ENCODE results near the gene DOCK2. TPM values are rescaled to one million over a fixed set of nuclear protein-coding genes. Genes with fewer than 3 reads are reported as not detected.
A peak's percentile ranks its signal among the peaks of the same experiment; 100 is the strongest.

DOCK2 gene
- total RNA-seq, 1 donor from 2014 or later: 108 TPM

DNA sequence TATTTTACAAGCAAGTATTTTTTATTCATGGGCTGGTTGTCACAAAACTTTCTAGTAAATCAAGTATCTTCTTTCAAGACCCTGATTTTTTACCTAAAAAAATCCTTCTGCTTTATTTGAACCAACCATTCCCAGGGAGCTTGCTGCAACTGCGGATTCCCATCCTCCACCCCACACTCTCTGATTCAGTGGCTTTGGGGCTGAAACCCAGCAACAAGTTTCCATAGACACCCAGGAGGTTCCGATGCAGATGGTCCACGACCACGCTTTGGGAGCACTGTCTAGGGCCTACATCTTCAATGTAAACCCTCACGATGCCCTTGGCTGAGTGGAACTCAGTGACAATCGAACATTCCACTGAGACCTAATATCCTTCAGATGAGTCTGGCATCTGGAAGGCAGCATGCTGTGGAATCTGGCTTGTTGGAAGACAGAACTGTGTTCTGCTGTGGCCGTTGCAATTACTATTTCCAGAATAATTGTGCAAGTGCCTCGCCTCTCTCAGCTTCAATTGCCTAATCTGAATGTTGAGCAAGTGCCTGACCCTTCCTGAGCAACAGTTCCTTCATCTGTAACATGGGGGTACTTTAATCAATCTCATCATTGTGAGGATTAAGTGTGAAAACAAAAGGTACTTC, 238.1 kb downstream of the DOCK2 start:
- Histone ChIP-seq H3K9me3 (no peaks in the 10 kb centered on the region), H3K4me1 (peaks cover 40% of the 10 kb centered on the region), H3K27me3 (ENCODE audit: low read depth) (no peaks in the 10 kb centered on the region), H3K27ac (no peak overlapping the region), H3K4me3 (no peak overlapping the region), H3K36me3 (no peaks in the 10 kb centered on the region)
- TF ChIP-seq, protein P1, sequence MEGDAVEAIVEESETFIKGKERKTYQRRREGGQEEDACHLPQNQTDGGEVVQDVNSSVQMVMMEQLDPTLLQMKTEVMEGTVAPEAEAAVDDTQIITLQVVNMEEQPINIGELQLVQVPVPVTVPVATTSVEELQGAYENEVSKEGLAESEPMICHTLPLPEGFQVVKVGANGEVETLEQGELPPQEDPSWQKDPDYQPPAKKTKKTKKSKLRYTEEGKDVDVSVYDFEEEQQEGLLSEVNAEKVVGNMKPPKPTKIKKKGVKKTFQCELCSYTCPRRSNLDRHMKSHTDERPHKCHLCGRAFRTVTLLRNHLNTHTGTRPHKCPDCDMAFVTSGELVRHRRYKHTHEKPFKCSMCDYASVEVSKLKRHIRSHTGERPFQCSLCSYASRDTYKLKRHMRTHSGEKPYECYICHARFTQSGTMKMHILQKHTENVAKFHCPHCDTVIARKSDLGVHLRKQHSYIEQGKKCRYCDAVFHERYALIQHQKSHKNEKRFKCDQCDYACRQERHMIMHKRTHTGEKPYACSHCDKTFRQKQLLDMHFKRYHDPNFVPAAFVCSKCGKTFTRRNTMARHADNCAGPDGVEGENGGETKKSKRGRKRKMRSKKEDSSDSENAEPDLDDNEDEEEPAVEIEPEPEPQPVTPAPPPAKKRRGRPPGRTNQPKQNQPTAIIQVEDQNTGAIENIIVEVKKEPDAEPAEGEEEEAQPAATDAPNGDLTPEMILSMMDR (IDR thresholded peaks at IDR 0.05): no peak
- intact Hi-C loops (cut with DNase I): no loop called here
- ATAC-seq (peak; percentile 41 to 73), DNase-seq (no peak)

DNA sequence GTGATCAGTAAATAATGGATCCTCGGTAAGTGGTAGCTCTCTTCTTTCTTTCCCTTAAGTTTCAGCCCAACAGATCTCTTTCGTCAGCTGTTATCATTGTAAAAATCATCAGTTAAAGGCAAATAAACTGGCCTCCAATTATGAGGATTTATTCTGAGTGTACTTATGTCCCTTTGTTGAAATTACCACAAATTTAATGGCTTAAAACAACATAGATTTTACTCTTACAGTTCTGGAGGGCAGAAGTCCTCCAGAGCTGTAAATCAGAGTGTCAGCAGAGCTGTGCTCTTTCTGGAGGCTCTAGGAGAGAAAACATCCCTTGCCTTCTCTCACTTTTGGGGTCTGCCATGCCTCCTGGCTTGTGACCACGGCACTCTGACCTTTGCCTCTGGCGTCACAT, 238.7 kb downstream of the DOCK2 start:
- Histone ChIP-seq H3K27ac (no peak overlapping the region), H3K4me3 (no peak overlapping the region), H3K27me3 (ENCODE audit: low read depth) (no peaks in the 10 kb centered on the region), H3K9me3 (no peaks in the 10 kb centered on the region), H3K36me3 (no peaks in the 10 kb centered on the region), H3K4me1 (peaks cover 41% of the 10 kb centered on the region)
- no peak for ATAC-seq
- intact Hi-C loops (cut with DNase I): no loop called here
- TF ChIP-seq, protein P1 (IDR thresholded peaks at IDR 0.05): no peak
- no peak for DNase-seq

DNA sequence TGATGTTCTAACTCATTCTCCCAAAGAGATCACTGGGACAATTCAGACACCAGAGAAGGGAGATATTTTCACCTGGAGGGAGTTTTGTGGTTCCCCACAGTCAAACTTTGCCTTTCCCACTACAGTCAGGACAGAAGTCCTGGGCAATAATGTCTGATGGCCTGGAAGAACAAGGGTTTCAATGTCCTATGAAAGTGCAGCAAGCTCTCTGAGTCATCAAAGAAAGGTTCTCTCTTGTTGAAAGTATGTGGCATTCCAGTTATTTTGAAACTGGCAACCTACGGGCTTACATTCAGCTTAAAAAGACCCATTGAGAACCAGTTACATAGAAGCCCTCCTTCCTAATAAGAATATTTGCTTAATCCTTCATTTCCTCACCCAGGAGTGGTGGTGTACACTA, 239.3 kb downstream of the DOCK2 start:
- no peaks in the 10 kb centered on the region for H3K27me3 ChIP-seq (ENCODE audit: low read depth)
- H3K9me3 ChIP-seq: no peaks in the 10 kb centered on the region
- peaks cover 41% of the 10 kb centered on the region for H3K4me1 ChIP-seq
- no peaks in the 10 kb centered on the region for H3K36me3 ChIP-seq
- H3K4me3 ChIP-seq: no peak overlapping the region
- no peak for DNase-seq
- TF ChIP-seq, protein P1 (IDR thresholded peaks at IDR 0.05): no peak
- intact Hi-C loops (cut with DNase I): no loop called here
- H3K27ac ChIP-seq: no peak overlapping the region
- ATAC-seq: peak in 1 of 2 donors; percentile 6

DNA sequence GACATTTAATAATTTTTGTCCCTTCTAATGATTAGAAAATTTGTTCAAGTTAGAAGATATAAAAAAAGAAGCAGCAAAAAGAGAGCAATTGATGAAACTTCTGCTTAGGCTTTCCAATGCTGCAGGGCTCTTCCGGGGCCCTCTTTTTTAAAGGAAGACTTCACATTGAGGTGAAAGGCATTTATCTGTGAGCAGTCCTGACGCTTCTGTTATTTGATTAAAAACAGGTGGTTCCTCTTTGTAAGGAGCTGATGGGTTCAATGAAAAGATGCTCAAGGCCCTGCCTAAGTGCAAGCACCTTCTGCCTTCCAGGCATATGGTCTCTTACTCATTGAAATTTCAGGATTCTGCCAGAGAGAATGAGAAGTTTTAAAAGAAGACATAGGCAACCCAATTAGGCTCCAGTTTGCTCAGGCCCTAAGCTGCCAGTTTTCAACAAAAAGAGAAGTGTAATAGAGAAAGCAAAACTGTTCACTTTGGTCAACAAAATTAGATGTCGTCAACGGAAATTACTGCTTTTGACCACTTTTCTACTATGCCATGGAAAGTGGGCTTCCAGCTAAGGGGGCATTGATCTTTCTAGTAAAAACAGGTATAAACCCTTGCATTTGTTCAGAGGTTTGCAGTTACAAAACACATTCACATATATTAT, 243.1 kb downstream of the DOCK2 start:
- Histone ChIP-seq H3K27ac (peak overlapping the region; percentile 14), H3K4me1 (peaks cover 21% of the 10 kb centered on the region), H3K36me3 (no peaks in the 10 kb centered on the region), H3K9me3 (no peaks in the 10 kb centered on the region), H3K4me3 (no peak overlapping the region), H3K27me3 (ENCODE audit: low read depth) (no peaks in the 10 kb centered on the region)
- ATAC-seq: no peak
- intact Hi-C loops (cut with DNase I): no loop called here
- no peak for DNase-seq
- TF ChIP-seq, protein P1 (IDR thresholded peaks at IDR 0.05): no peak

DNA sequence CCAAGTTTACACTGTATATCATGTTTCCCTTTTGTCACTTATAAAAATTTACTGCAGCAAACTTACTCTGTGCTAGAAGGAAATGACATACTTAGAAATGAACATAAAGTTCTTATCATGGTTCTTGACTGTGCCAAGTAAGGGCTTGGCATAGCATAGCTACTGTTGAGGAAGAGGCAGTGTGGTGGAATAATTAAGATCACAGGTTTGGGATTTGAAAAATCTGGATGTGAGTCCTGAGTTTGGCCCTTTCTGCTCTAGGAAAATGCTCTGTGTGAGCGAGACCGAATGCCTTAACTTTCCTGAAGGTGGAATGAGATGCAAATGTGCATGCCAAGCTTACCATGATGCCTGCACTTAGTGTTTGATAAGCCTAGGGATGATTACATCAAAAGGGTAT, 243.7 kb downstream of the DOCK2 start:
- peaks cover 15% of the 10 kb centered on the region for H3K4me1 ChIP-seq
- no peak overlapping the region for H3K4me3 ChIP-seq
- ATAC-seq: no peak
- H3K9me3 ChIP-seq: no peaks in the 10 kb centered on the region
- intact Hi-C loops (cut with DNase I): no loop called here
- H3K27me3 ChIP-seq (ENCODE audit: low read depth): no peaks in the 10 kb centered on the region
- DNase-seq: no peak
- no peaks in the 10 kb centered on the region for H3K36me3 ChIP-seq
- H3K27ac ChIP-seq: peak overlapping the region; percentile 14
- TF ChIP-seq, protein P1 (IDR thresholded peaks at IDR 0.05): no peak
